ENCODE measurements around the gene UBE2R2. TPM values are rescaled to one million over a fixed set of nuclear protein-coding genes. Genes with fewer than 3 reads are reported as not detected.
"Not testable (repeated sequence)": the region's sequence is repeated elsewhere in the genome, so short reads cannot be mapped to it uniquely, and the experiment has no call there.

Gene UBE2R2, protein sequence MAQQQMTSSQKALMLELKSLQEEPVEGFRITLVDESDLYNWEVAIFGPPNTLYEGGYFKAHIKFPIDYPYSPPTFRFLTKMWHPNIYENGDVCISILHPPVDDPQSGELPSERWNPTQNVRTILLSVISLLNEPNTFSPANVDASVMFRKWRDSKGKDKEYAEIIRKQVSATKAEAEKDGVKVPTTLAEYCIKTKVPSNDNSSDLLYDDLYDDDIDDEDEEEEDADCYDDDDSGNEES
- 12.2 and 13.9 TPM in 2 replicates for total RNA-seq (2012; rRNA removed)

DNA sequence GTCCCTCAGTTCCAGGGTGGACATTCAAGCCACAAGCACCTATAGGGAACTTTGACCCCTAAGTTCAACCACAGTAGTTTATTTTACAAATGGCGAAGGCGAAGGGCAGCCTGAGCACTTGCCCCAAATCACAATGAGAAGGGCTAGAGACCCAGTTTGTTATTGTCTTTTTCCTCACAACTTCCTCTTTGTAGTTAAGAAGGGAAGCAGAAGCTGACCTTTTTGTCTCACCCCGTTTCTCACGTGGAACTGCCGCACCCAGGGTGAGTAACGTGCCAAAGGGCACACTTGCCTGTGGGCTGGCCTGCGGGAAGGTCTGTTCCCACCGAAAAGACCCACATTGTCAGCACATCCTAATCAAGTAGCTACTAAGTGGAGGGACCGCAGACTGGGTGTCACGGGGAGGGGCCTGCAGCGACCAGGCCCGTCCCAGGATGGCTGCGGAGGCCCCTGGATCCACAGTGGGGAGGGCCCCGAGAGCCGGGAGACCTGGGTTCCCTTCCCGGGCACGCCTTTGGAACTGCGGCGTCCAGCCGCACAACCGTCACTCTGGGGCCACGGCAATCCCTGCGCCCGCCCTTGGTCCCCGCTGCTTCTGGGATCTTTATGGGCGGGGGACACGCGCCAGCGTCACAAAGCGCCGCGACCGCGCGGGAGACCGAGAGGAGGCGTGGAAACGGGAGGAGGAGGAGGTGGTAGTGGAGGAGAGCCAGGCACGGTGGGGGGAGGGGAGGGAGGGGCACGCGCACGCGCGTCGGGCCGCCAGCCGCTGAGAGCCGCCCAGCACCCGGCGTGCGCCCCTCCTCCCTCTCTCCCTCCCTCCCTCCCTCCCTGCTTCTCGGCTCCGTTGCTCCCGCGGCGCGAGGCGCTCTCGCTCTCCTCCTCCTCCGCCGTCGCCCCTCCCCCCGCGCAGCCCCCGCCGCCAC, at the start of gene UBE2R2:
Gene UBE2R2, plus strand, starts transcription at position 834 of the 926 bp plus-strand sequence. CDS start 598 bp downstream, outside the sequence.
- Histone ChIP-seq H3K36me3 (ENCODE audit: insufficient read depth, low read length) (no peaks in the 10 kb centered on the region), H3K4me2 (ENCODE audit: low read length) (peak within 1 kb of the TSS; percentile 94), H3K27me3 (ENCODE audit: control insufficient read depth, insufficient read depth, low read length) (no peaks in the 10 kb centered on the region), H3K9me3 (replicated peaks; ENCODE audit: low read length) (no peaks in the 10 kb centered on the region), H3K4me1 (ENCODE audit: control insufficient read depth, insufficient read depth, low read length) (peaks cover 48% of the 10 kb centered on the region), H3K4me3 (ENCODE audit: low read length) (peak within 1 kb of the TSS; percentile 99), H3K9ac (ENCODE audit: low read depth, low read length) (peak within 1 kb of the TSS; percentile 98)

DNA sequence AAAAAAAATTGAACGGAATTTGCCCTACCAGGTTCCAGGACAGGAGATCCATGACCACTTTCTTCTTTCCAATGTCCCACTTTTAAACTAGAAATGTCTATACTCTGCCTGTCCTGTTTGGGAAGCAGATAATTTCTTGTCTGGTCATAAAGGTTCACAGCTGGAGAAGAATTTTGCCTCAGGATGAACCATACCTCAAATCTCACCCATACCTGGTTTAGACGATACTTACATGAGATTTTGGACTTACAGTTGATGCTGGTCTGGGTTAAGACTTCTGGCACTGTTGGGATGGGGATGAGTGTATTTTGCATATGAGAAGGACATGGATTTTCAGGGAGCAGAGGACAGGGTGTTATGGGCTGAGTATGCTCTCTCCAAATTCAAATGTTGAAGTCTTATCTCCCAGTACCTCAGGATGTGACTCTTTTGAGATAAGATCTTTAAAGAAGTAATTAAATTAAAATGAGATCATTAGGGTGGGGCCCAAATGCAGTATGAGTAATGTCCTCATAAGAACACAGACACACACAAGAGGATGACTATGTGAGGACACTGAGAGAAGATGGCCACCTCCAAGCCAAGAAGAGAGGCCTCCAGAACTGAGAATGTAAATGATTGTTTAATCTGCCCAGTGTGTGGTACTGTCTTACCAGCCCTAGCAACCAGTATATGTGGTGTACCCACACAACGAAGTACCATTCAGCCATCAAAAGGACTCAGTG, 46.6 kb upstream of the UBE2R2 start:
- H3K9ac ChIP-seq (ENCODE audit: low read depth, low read length); H3K36me3 ChIP-seq (ENCODE audit: insufficient read depth, low read length); H3K4me2 ChIP-seq (ENCODE audit: low read length); H3K9me3 ChIP-seq (replicated peaks; ENCODE audit: low read length); H3K27me3 ChIP-seq (ENCODE audit: control insufficient read depth, insufficient read depth, low read length); H3K4me3 ChIP-seq (ENCODE audit: low read length): not testable (repeated sequence)
- peaks cover 21% of the 10 kb centered on the region for H3K4me1 ChIP-seq (ENCODE audit: control insufficient read depth, insufficient read depth, low read length)

DNA sequence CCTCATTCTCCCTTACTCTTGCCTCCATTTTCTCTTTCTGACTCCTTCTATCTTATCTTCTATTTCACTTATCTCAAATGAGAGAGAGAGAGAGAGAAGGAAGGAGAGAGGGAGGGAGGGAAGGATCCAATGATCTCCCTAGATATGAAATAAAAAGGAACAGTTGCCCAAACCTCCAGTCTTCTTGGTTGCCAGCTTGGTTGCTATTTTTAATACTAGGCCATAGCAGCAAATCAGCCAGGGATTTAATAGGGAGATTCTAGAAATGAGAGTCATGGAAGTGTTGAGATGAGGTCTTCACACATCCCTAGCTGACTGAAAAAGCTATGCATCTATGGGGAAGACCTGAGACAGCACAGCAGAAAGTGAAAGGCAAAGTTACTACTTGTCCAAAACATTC, 43.8 kb upstream of the UBE2R2 start:
- not testable (repeated sequence) for H3K27me3 ChIP-seq (ENCODE audit: control insufficient read depth, insufficient read depth, low read length); H3K9me3 ChIP-seq (replicated peaks; ENCODE audit: low read length); H3K4me3 ChIP-seq (ENCODE audit: low read length); H3K36me3 ChIP-seq (ENCODE audit: insufficient read depth, low read length); H3K4me2 ChIP-seq (ENCODE audit: low read length); H3K9ac ChIP-seq (ENCODE audit: low read depth, low read length)
- peaks cover 16% of the 10 kb centered on the region for H3K4me1 ChIP-seq (ENCODE audit: control insufficient read depth, insufficient read depth, low read length)

DNA sequence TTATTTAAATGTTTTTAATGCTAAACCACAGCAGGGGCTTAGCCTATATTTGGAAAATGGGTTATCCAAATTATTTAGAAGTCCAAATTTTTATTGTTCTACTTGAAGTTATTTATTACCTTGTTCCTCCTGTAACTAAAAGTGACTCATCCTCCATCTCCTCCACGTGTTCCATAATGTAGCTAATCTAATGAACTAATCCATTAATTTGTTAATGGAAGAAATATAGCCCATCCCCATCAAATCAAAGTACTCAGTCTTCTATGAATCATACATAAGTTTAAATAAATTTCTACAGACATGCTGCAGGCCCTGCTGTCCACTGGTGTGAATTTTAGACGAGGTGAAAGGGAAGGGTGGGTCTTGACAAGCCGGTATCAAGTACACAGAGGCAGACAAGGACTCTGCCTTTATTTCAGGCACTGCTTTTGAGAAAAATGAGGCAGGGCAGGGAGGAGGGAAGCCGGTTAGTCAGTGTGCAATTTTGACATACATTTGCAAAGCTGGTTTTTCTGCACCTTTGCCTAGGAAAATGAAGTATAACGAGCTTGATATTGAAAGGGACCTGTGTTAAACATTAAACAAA, 42.8 kb upstream of the UBE2R2 start:
- H3K9ac ChIP-seq (ENCODE audit: low read depth, low read length); H3K4me2 ChIP-seq (ENCODE audit: low read length); H3K9me3 ChIP-seq (replicated peaks; ENCODE audit: low read length); H3K36me3 ChIP-seq (ENCODE audit: insufficient read depth, low read length); H3K4me3 ChIP-seq (ENCODE audit: low read length); H3K27me3 ChIP-seq (ENCODE audit: control insufficient read depth, insufficient read depth, low read length): not testable (repeated sequence)
- peaks cover 21% of the 10 kb centered on the region for H3K4me1 ChIP-seq (ENCODE audit: control insufficient read depth, insufficient read depth, low read length)

DNA sequence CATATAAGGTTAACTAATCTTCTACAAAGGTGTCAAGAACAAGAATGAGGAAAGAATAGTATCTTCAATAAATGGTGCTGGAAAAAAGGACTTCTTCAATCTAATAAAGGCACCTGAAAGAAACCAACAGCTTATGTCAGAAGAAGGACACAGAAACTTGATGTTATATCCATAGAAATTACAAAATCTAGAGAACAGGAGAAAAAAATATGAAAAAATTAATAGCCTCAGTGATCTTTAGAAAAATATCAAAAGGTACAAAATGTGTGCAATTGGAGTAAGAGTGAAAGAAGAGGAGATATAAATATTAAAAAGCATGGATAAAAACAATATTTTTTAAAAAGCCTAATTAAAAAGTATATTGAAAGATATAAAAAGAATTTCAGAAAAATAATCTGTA, 40.4 kb upstream of the UBE2R2 start:
- no peak overlapping the region for H3K4me2 ChIP-seq (ENCODE audit: low read length)
- no peak overlapping the region for H3K9ac ChIP-seq (ENCODE audit: low read depth, low read length)
- peaks cover 21% of the 10 kb centered on the region for H3K4me1 ChIP-seq (ENCODE audit: control insufficient read depth, insufficient read depth, low read length)
- H3K36me3 ChIP-seq (ENCODE audit: insufficient read depth, low read length), result no peaks in the 10 kb centered on the region
- H3K27me3 ChIP-seq (ENCODE audit: control insufficient read depth, insufficient read depth, low read length), result no peaks in the 10 kb centered on the region
- H3K9me3 ChIP-seq (replicated peaks; ENCODE audit: low read length), result no peaks in the 10 kb centered on the region
- no peak overlapping the region for H3K4me3 ChIP-seq (ENCODE audit: low read length)

DNA sequence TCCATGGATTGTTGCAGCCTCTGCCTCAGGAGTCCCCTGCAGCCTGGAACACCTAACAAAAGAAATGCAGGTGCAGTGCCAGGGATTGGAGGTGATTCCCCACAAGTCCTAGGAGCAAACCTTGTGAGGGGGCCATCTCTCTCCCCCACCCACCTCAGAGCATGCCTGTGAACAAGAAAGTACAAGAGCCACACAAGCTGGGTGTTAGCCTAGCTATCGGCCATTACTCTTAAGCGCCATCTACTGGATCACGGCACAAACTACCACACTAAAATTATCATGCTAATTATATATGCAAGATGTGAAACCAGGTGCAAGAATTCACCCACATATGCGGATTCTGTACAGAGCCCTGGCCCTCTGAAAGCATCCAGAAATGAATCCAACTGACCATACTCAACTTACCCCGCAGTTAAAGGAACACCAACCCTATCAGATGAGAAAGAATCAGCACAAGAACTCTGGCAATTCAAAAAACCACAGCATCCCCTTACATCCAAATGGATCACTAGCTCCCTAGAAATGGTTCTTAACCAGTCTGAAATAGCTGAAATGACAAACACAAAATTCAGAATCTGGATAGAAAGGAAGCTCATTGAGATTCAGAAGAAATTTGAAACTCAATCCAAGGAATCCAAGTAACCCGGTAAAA, 38.1 kb upstream of the UBE2R2 start:
- Histone ChIP-seq H3K27me3 (ENCODE audit: control insufficient read depth, insufficient read depth, low read length) (no peaks in the 10 kb centered on the region), H3K9ac (ENCODE audit: low read depth, low read length) (no peak overlapping the region)

DNA sequence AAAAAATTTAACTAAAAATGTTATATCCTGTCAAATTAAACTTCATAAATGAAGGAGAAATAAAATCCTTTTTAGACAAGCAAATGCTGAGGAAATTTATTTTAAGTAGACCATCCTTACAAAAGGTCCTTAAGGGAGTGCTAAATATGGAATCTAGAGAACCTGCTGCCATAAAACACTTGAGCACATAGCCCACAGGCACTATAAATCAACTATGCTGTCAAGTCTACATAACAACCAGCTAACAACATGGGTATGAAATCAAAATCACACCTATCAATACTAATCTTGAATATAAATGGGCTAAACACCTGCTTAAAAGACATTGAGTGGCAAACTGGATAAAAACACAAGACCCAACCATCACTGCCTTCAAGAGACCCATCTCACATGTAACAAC, 36.7 kb upstream of the UBE2R2 start:
- Histone ChIP-seq H3K36me3 (ENCODE audit: insufficient read depth, low read length) (no peaks in the 10 kb centered on the region), H3K4me2 (ENCODE audit: low read length) (peak overlapping the region; percentile 55), H3K9ac (ENCODE audit: low read depth, low read length) (peak overlapping the region; percentile 6), H3K9me3 (replicated peaks; ENCODE audit: low read length) (no peaks in the 10 kb centered on the region), H3K27me3 (ENCODE audit: control insufficient read depth, insufficient read depth, low read length) (no peaks in the 10 kb centered on the region), H3K4me3 (ENCODE audit: low read length) (no peak overlapping the region), H3K4me1 (ENCODE audit: control insufficient read depth, insufficient read depth, low read length) (peaks cover 34% of the 10 kb centered on the region)

More for the DNA sequence above, 38.1 kb upstream of the UBE2R2 start:
- Histone ChIP-seq H3K36me3 (ENCODE audit: insufficient read depth, low read length) (no peaks in the 10 kb centered on the region), H3K4me3 (ENCODE audit: low read length) (no peak overlapping the region), H3K4me2 (ENCODE audit: low read length) (peak overlapping the region; percentile 6), H3K9me3 (replicated peaks; ENCODE audit: low read length) (no peaks in the 10 kb centered on the region), H3K4me1 (ENCODE audit: control insufficient read depth, insufficient read depth, low read length) (peaks cover 34% of the 10 kb centered on the region)

DNA sequence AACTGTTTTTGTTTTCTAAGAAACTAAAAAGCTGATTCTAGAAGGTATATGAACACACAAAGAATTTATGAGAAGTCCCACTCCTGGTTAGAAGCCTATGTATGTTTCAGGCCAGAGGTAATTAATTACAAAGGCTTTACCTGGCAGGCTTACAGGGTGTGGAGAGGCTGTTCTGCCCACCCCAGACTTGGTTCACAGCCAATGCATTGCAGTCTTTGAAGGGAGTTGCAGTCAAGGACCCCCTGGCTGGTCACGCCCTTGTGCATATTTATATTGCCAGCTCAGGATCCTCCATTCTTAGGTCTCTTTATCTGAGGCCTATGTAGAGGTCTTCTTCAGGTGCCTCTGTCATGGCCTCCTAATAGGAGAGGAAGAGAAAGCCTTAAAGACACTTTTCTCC, 35.2 kb upstream of the UBE2R2 start:
- H3K36me3 ChIP-seq (ENCODE audit: insufficient read depth, low read length), result no peaks in the 10 kb centered on the region
- H3K4me2 ChIP-seq (ENCODE audit: low read length), result peak overlapping the region; percentile 60
- peaks cover 2% of the 10 kb centered on the region for H3K27me3 ChIP-seq (ENCODE audit: control insufficient read depth, insufficient read depth, low read length)
- H3K9ac ChIP-seq (ENCODE audit: low read depth, low read length), result no peak overlapping the region
- H3K4me1 ChIP-seq (ENCODE audit: control insufficient read depth, insufficient read depth, low read length), result peaks cover 34% of the 10 kb centered on the region
- no peak overlapping the region for H3K4me3 ChIP-seq (ENCODE audit: low read length)
- no peaks in the 10 kb centered on the region for H3K9me3 ChIP-seq (replicated peaks; ENCODE audit: low read length)

DNA sequence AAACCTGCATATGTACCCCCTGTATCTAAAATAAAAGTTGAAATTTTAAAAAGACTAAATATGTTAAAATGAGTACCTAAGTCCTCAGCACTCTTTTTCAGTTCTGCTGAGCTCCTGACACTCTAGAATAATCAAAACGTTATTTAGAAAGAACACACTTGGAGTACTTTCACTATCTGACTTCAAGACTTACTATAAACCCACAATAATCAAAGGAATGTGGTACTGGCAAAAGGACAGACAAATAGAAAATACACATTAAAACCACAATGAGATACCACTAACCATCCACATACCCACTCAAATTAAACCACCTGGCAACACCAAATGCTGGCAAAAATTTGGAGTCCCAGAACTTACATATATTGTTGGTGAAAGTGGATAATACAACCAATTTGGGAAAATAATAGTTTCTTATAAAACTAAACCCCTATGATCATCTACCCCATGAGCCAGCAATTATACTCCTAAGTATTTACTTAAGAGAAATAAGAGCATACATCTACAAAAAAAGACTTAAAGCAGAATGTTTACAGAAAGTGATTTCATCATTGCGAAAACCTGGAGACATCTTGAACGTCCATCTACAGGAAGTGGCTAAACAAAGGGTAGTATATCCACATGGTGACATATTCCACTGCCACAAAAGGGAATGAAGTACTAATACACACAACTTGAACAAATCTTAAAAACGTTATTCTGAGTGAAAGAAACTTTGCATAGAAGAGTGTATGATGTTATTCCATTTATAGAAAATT, 34.4 kb upstream of the UBE2R2 start:
- Histone ChIP-seq H3K4me1 (ENCODE audit: control insufficient read depth, insufficient read depth, low read length) (peaks cover 34% of the 10 kb centered on the region), H3K27me3 (ENCODE audit: control insufficient read depth, insufficient read depth, low read length) (peaks cover 3% of the 10 kb centered on the region), H3K4me3 (ENCODE audit: low read length) (no peak overlapping the region), H3K36me3 (ENCODE audit: insufficient read depth, low read length) (no peaks in the 10 kb centered on the region), H3K9ac (ENCODE audit: low read depth, low read length) (no peak overlapping the region), H3K4me2 (ENCODE audit: low read length) (peak overlapping the region; percentile 60), H3K9me3 (replicated peaks; ENCODE audit: low read length) (no peaks in the 10 kb centered on the region)

DNA sequence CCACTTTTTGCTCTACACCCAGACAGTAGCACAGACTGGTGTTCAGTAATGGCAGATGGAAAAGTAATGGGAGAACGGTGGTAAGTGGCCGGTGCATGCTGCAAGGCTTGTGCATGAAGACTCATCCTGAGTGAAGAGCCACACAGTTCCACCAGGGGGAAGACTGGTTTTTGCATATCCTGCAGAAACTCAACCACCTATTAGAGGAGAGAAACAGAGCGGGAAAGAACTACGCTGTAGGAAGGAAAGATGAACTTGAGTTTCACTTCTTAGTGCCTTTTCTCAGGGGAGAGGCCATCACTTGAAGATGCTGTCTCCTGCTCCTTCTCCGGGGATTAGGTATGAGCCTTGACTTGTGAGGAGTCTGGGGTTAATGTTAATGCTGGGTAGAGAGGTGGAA, 31.0 kb upstream of the UBE2R2 start:
- H3K9me3 ChIP-seq (replicated peaks; ENCODE audit: low read length), result no peaks in the 10 kb centered on the region
- H3K27me3 ChIP-seq (ENCODE audit: control insufficient read depth, insufficient read depth, low read length), result peaks cover 3% of the 10 kb centered on the region
- H3K4me3 ChIP-seq (ENCODE audit: low read length), result no peak overlapping the region
- no peak overlapping the region for H3K4me2 ChIP-seq (ENCODE audit: low read length)
- no peaks in the 10 kb centered on the region for H3K36me3 ChIP-seq (ENCODE audit: insufficient read depth, low read length)
- peaks cover 19% of the 10 kb centered on the region for H3K4me1 ChIP-seq (ENCODE audit: control insufficient read depth, insufficient read depth, low read length)
- H3K9ac ChIP-seq (ENCODE audit: low read depth, low read length), result no peak overlapping the region
